HepG2 (cell line): ENCODE measurements around the gene USF2. TPM values are rescaled to one million over a fixed set of nuclear protein-coding genes. Genes with fewer than 3 reads are reported as not detected.

Experiments used
- BRCA1 ChIP-seq: sonication (generic); formaldehyde crosslinking; IDR thresholded peaks from 2 replicates; pipeline ENCODE4 v1.4.0; 2020; ENCODE audit warnings: missing genetic modification reagents
- CBX5 ChIP-seq: sonication (generic); formaldehyde crosslinking; IDR thresholded peaks from 2 replicates; pipeline ENCODE4 v1.4.0; 2020; ENCODE audit warnings: missing genetic modification reagents, borderline replicate concordance
- CEBPB ChIP-seq: IDR thresholded peaks from 2 replicates; pipeline ENCODE4 v1.6.1; 2011; ENCODE audit warnings: low read depth, low read length, improper control_type of control experiment, borderline replicate concordance
- CSRNP2 ChIP-seq: sonication (generic); formaldehyde crosslinking; conservative IDR thresholded peaks from 2 replicates; pipeline ENCODE4 v1.8.0; 2022; ENCODE audit warnings: low read depth, missing genetic modification reagents
- DRAP1 ChIP-seq: IDR thresholded peaks from 2 replicates; pipeline ENCODE4 v1.6.1; 2016; ENCODE audit warnings: missing genetic modification reagents, missing compliant biosample characterization
- E2F2 ChIP-seq: sonication (generic); formaldehyde crosslinking; IDR thresholded peaks from 2 replicates; pipeline ENCODE4 v1.4.0; 2020; ENCODE audit warnings: missing genetic modification reagents, borderline replicate concordance
- ELF3 ChIP-seq: IDR thresholded peaks from 2 replicates; pipeline ENCODE4 v1.6.1; 2016; ENCODE audit warnings: missing genetic modification reagents, missing compliant biosample characterization
- HMG20A ChIP-seq: IDR thresholded peaks from 2 replicates; pipeline ENCODE4 v1.6.1; 2016; ENCODE audit warnings: borderline replicate concordance
- IRF1 ChIP-seq: sonication (generic); formaldehyde crosslinking; IDR thresholded peaks from 2 replicates; pipeline ENCODE4 v1.4.0; 2020; ENCODE audit warnings: low read depth, mild to moderate bottlenecking, missing genetic modification reagents
- PAWR ChIP-seq: sonication (generic); formaldehyde crosslinking; IDR thresholded peaks from 2 replicates; pipeline ENCODE4 v1.4.0; 2020; ENCODE audit warnings: missing genetic modification reagents, mild to moderate bottlenecking, borderline replicate concordance
- PRMT3 ChIP-seq: sonication (generic); formaldehyde crosslinking; IDR thresholded peaks from 2 replicates; pipeline ENCODE4 v1.8.1; 2022; ENCODE audit warnings: low read depth, mild to moderate bottlenecking, moderate library complexity, missing genetic modification reagents, borderline replicate concordance
- SKI ChIP-seq: fragments of 450-650 bp; IDR thresholded peaks from one replicate; pipeline ENCODE4 v1.6.1; 2018; ENCODE audit warnings: mild to moderate bottlenecking; ENCODE audit not compliant: partially characterized antibody
- SMAD1 ChIP-seq: sonication (generic); formaldehyde crosslinking; IDR thresholded peaks from 2 replicates; pipeline ENCODE4 v1.4.0; 2020; ENCODE audit warnings: missing genetic modification reagents, low read depth, mild to moderate bottlenecking, borderline replicate concordance
- SNAI1 ChIP-seq: sonication (generic); formaldehyde crosslinking; IDR thresholded peaks from 2 replicates; pipeline ENCODE4 v1.5.0; 2020; ENCODE audit warnings: mild to moderate bottlenecking, missing genetic modification reagents, borderline replicate concordance
- ZFP82 ChIP-seq: sonication (generic); formaldehyde crosslinking; IDR thresholded peaks from 2 replicates; pipeline ENCODE4 v1.5.1; 2020; ENCODE audit warnings: mild to moderate bottlenecking, missing genetic modification reagents, borderline replicate concordance
- ZNF230 ChIP-seq: sonication (generic); formaldehyde crosslinking; IDR thresholded peaks from 2 replicates; pipeline ENCODE4 v1.4.0; 2020; ENCODE audit warnings: mild to moderate bottlenecking, missing genetic modification reagents
- ZNF354B ChIP-seq: sonication (generic); formaldehyde crosslinking; IDR thresholded peaks from 2 replicates; pipeline ENCODE4 v1.8.0; 2022; ENCODE audit warnings: mild to moderate bottlenecking, missing genetic modification reagents
- ZNF383 ChIP-seq: sonication (generic); formaldehyde crosslinking; IDR thresholded peaks from 2 replicates; pipeline ENCODE4 v1.4.0; 2020; ENCODE audit warnings: missing genetic modification reagents, mild to moderate bottlenecking, borderline replicate concordance
- ZNF451 ChIP-seq: sonication (generic); formaldehyde crosslinking; IDR thresholded peaks from 2 replicates; pipeline ENCODE4 v1.5.0; 2020; ENCODE audit warnings: mild to moderate bottlenecking, missing genetic modification reagents
- ZNF687 ChIP-seq: sonication (generic); formaldehyde crosslinking; IDR thresholded peaks from 2 replicates; pipeline ENCODE4 v1.5.1; 2020; ENCODE audit warnings: mild to moderate bottlenecking, missing genetic modification reagents, moderate library complexity
- ZNF75D ChIP-seq: sonication (generic); formaldehyde crosslinking; IDR thresholded peaks from 2 replicates; pipeline ENCODE4 v1.8.1; 2023; ENCODE audit warnings: missing genetic modification reagents, mild to moderate bottlenecking, borderline replicate concordance
- polyA plus RNA-seq, 8 experiments: library from polyadenylated mRNA; depleted of rRNA in 3 of 8; stranded (reverse) in 7 of 8; unstranded in 1 of 8; fragments of >200 nt; fragmentation: Illumina TruSeq in 4 of 8; extraction: Trizol in 4 of 8; gene quantifications; 2 replicates each; pipeline versions ENCODE4 v1.2.1 to v1.2.3, GENCODE V29; 2011 to 2016; ENCODE audit warnings: low read depth in 4 of 8, missing spikeins in 1 of 8, mixed read lengths in 1 of 8; ENCODE audit not compliant: insufficient read depth in 1 of 8
- total RNA-seq, 5 experiments: library from RNA; depleted of rRNA; stranded (reverse); fragments of >200 nt; fragmentation: Illumina TruSeq; extraction: Trizol; gene quantifications; 2 replicates each; pipeline ENCODE4 v1.2.3, GENCODE V29; 2016; ENCODE audit warnings: low read depth in 1 of 5

USF2 gene
- total and polyA plus RNA-seq, 2 of the 13 experiments (the other 11 are each of a cell fraction or from before 2014, with no cell fraction given) = 54.9 to 106 TPM

GRCh38 chr19:35269438-35270117 is 816 bp downstream of the USF2 start (continued):
- TF ChIP-seq IRF1 (CRISPR knock-in tag) (no peak), ZNF687 (CRISPR knock-in tag) (peak; percentile 77), CSRNP2 (CRISPR knock-in tag) (no peak), CBX5 (CRISPR knock-in tag) (0 out of 2 replicates have a peak, but pooled peaks have one; percentile 47), ZFP82 (CRISPR knock-in tag) (0 out of 2 replicates have a peak, but pooled peaks have one; percentile 62), CEBPB (no peak), HMG20A (CRISPR knock-in tag) (no peak), ZNF354B (no peak), DRAP1 (CRISPR knock-in tag) (no peak), ELF3 (CRISPR knock-in tag) (peak; percentile 64), ZNF75D (CRISPR knock-in tag) (no peak), PAWR (CRISPR knock-in tag) (no peak), BRCA1 (CRISPR knock-in tag) (no peak), ZNF451 (CRISPR knock-in tag) (no peak), ZNF230 (CRISPR knock-in tag) (no peak), SNAI1 (CRISPR knock-in tag) (no peak), PRMT3 (CRISPR knock-in tag) (no peak), ZNF383 (CRISPR knock-in tag) (no peak), SKI (peak; percentile 54), E2F2 (CRISPR knock-in tag) (no peak), SMAD1 (CRISPR knock-in tag) (no peak)
